ENCODE data around the gene LRRC37B. TPM values are rescaled to one million over a fixed set of nuclear protein-coding genes. Genes with fewer than 3 reads are reported as not detected.

LRRC37B gene
- total and polyA plus RNA-seq, 2 of the 13 experiments (the other 11 are each of a cell fraction or from before 2014, with no cell fraction given) = 8.7 to 8.8 TPM

GRCh38 chr17:32015245-32016013 lies 8.2 kb downstream of the LRRC37B start (continued):
- TF ChIP-seq SP5 (CRISPR knock-in tag; IDR thresholded peaks at IDR 0.05; ENCODE audit: borderline replicate concordance, low read depth) (no peak), BCL3 (CRISPR knock-in tag; IDR thresholded peaks at IDR 0.05) (no peak)

GRCh38 chr17:32016231-32016630 lies 9.0 kb downstream of the LRRC37B start:
- Histone ChIP-seq H3K27ac (ENCODE audit: extremely low read length, insufficient read depth, low read length) (no peak overlapping the region), H4K20me1 (ENCODE audit: insufficient read depth, low read length) (no peaks in the 10 kb centered on the region), H3K79me2 (ENCODE audit: insufficient read depth, low read length) (peaks cover 16% of the 10 kb centered on the region), H3K4me1 (ENCODE audit: insufficient read depth, low read length) (no peaks in the 10 kb centered on the region), H3K9ac (ENCODE audit: insufficient read depth, low read depth, low read length) (no peak overlapping the region), H2AFZ (ENCODE audit: low read length) (no peak overlapping the region), H3K4me3 (replicated peaks in 1 of 3; ENCODE audit: insufficient read depth in 1 of 3, low read depth in 2 of 3, low read length in 3 of 3) (no peak overlapping the region), H3K36me3 (replicated peaks in 1 of 2; ENCODE audit: control insufficient read depth in 1 of 2, insufficient read depth in 2 of 2, low read length in 2 of 2) (peaks cover 2 to 4% of the 10 kb centered on the region in 2 experiments; a peak in 2 of 5 replicates), H3K4me2 (ENCODE audit: low read depth, low read length) (no peak overlapping the region), H3K9me3 (ENCODE audit: low read length) (no peaks in the 10 kb centered on the region), H3K27me3 (ENCODE audit: control insufficient read depth in 1 of 2, insufficient read depth in 2 of 2, low read length in 2 of 2) (no peaks in the 10 kb centered on the region; a peak in 1 of 5 replicates)
- in situ Hi-C loops (cut with HindIII; ENCODE audit: extremely low pct_ligation_motif_present, low pct_unique_long_range_greater_than_20kb) = no loop called here
- WGBS (ENCODE audit: low lambda C conversion rate) = 86% methylated on average over 7 of the region's 7 CpGs
- intact Hi-C loops (cut with micrococcal nuclease; ENCODE audit: unreplicated experiment) = no loop called here
- no TSS peak for BruUV-seq (replicated peaks)
- ChIA-PET CTCF (ENCODE audit: low intra/inter-chr PET ratio, low total read pairs) (no interaction called here), POLR2A (interaction anchor here (0.7 kb wide), 1 partner anchor 9 kb away, joined by 3 read pairs; the partner anchor contains the start of gene LRRC37B)
- DNase-seq (ENCODE audit: low spot score) (no peak), ATAC-seq (no peak), FAIRE-seq (no peak)
- no peak for TF ChIP-seq GATAD1 (CRISPR knock-in tag; IDR thresholded peaks at IDR 0.05)
- no peak for TF ChIP-seq ZNF670 (CRISPR knock-in tag; IDR thresholded peaks at IDR 0.05; ENCODE audit: borderline replicate concordance)
- TF ChIP-seq ZKSCAN8 (CRISPR knock-in tag; IDR thresholded peaks at IDR 0.05; ENCODE audit: borderline replicate concordance) = no peak
- TF ChIP-seq ZNF674 (CRISPR knock-in tag; IDR thresholded peaks at IDR 0.05; ENCODE audit: low read depth) = no peak
- no peak for TF ChIP-seq NPAS2 (CRISPR knock-in tag; IDR thresholded peaks at IDR 0.05; ENCODE audit: borderline replicate concordance)
- TF ChIP-seq MED1 (CRISPR knock-in tag; IDR thresholded peaks at IDR 0.05) = no peak
- no peak for TF ChIP-seq LCORL (IDR thresholded peaks at IDR 0.05)
- no peak for TF ChIP-seq LCORL (CRISPR knock-in tag; IDR thresholded peaks at IDR 0.05)
- no peak for TF ChIP-seq TFE3 (CRISPR knock-in tag; IDR thresholded peaks at IDR 0.05)
- TF ChIP-seq ZBTB2 (CRISPR knock-in tag; IDR thresholded peaks at IDR 0.05; ENCODE audit: low read depth) = no peak
- no peak for TF ChIP-seq PLSCR1 (CRISPR knock-in tag; IDR thresholded peaks at IDR 0.05; ENCODE audit: borderline replicate concordance)
- TF ChIP-seq RFXANK (CRISPR knock-in tag; IDR thresholded peaks at IDR 0.05) = no peak
- TF ChIP-seq MEIS2 (CRISPR knock-in tag; IDR thresholded peaks at IDR 0.05) = no peak
- no peak for TF ChIP-seq ARNT (IDR thresholded peaks at IDR 0.05)
- TF ChIP-seq CHD4 (IDR thresholded peaks at IDR 0.05; ENCODE audit: borderline replicate concordance, low read length) = no peak

All from HepG2 (cell line).